HEK293T (cell line): ENCODE results near the gene CDKN2B-AS1.

ENCODE experiments used
- CTCF ChIA-PET: fragments of 350-600 bp; formaldehyde crosslinking; extraction: SDS; loops from one replicate; lab custom pipeline; 2021; ENCODE audit warnings: antibody characterized with exemption, inconsistent platforms; lab: Yijun Ruan, JAX
- POLR2A ChIA-PET: fragments of 350-600 bp; formaldehyde crosslinking; extraction: SDS; loops from one replicate; lab custom pipeline; 2020; ENCODE audit warnings: antibody characterized with exemption, inconsistent platforms; lab: Yijun Ruan, JAX
- DNase-seq: peaks from one replicate; pipeline ENCODE4 v3.0.0; 2012; ENCODE audit warnings: mixed read lengths; ENCODE audit errors: extremely low spot score
- ARNT ChIP-seq: fragments of 450-650 bp; IDR thresholded peaks from 2 replicates; pipeline ENCODE4 v1.6.1; 2017; ENCODE audit warnings: mild to moderate bottlenecking
- BHLHE40 ChIP-seq: fragments of 450-650 bp; IDR thresholded peaks from 2 replicates; pipeline ENCODE4 v1.6.1; 2016; ENCODE audit warnings: mild to moderate bottlenecking, moderate library complexity, borderline replicate concordance
- CTBP1 ChIP-seq: fragments of 450-650 bp; IDR thresholded peaks from 2 replicates; pipeline ENCODE4 v1.6.1; 2016; ENCODE audit warnings: borderline replicate concordance
- ELF4 ChIP-seq: fragments of 450-650 bp; IDR thresholded peaks from 2 replicates; pipeline ENCODE4 v1.6.1; 2017; ENCODE audit warnings: antibody characterized with exemption
- FOXA1 ChIP-seq: fragments of 450-650 bp; IDR thresholded peaks from 2 replicates; pipeline ENCODE4 v1.6.1; 2016; ENCODE audit warnings: mild to moderate bottlenecking
- FOXK2 ChIP-seq: fragments of 450-650 bp; IDR thresholded peaks from 2 replicates; pipeline ENCODE4 v1.6.1; 2016; ENCODE audit warnings: mild to moderate bottlenecking
- FOXM1 ChIP-seq: fragments of 450-650 bp; IDR thresholded peaks from 2 replicates; pipeline ENCODE4 v1.6.1; 2017; ENCODE audit warnings: mild to moderate bottlenecking, borderline replicate concordance
- HDGF ChIP-seq: fragments of 450-650 bp; IDR thresholded peaks from 2 replicates; pipeline ENCODE4 v1.6.1; 2017; ENCODE audit warnings: antibody characterized with exemption, borderline replicate concordance
- L3MBTL2 ChIP-seq: fragments of 450-650 bp; conservative IDR thresholded peaks from 2 replicates; pipeline ENCODE4 v1.6.1; 2016; ENCODE audit warnings: mild to moderate bottlenecking
- LEF1 ChIP-seq: fragments of 450-650 bp; IDR thresholded peaks from 2 replicates; pipeline ENCODE4 v1.6.1; 2017; ENCODE audit warnings: mild to moderate bottlenecking, borderline replicate concordance
- NFRKB ChIP-seq: fragments of 450-650 bp; IDR thresholded peaks from 2 replicates; pipeline ENCODE4 v1.6.1; 2016; ENCODE audit warnings: mild to moderate bottlenecking, moderate library complexity
- SP1 ChIP-seq: fragments of 450-650 bp; IDR thresholded peaks from 2 replicates; pipeline ENCODE4 v1.6.1; 2017
- SUZ12 ChIP-seq: fragments of 450-650 bp; IDR thresholded peaks from 2 replicates; pipeline ENCODE4 v1.6.1; 2016; ENCODE audit warnings: mild to moderate bottlenecking
- TARDBP ChIP-seq: fragments of 450-650 bp; IDR thresholded peaks from 2 replicates; pipeline ENCODE4 v1.6.1; 2016
- ZNF384 ChIP-seq: fragments of 450-650 bp; IDR thresholded peaks from 2 replicates; pipeline ENCODE4 v1.6.1; 2016
- TF ChIP-seq, protein P1 (sequence below): fragments of 450-650 bp; IDR thresholded peaks from 2 replicates; pipeline ENCODE4 v1.6.1; 2016

Gene CDKN2B-AS1

GRCh38 chr9:22036866-22037626 lies 42.5 kb downstream of the CDKN2B-AS1 start:
- no peak for DNase-seq
- CTCF ChIA-PET: interaction anchor here (0.6 to 1.5 kb wide), 3 partner anchors 16 to 226 kb away, joined by 3 to 4 read pairs (median 3); no protein-coding TSS in a partner anchor
- TF ChIP-seq BHLHE40: no peak
- TF ChIP-seq FOXK2: no peak
- TF ChIP-seq ELF4: no peak
- POLR2A ChIA-PET: no interaction called here

- POLR2A ChIA-PET: no interaction called here
- CTCF ChIA-PET: interaction anchor here (0.6 to 1.5 kb wide), 4 partner anchors 11 to 227 kb away, joined by 3 to 7 read pairs (median 4); no protein-coding TSS in a partner anchor
- no peak for DNase-seq
- TF ChIP-seq FOXA1 (no peak), L3MBTL2 (no peak), TARDBP (no peak), SP1 (no peak), ARNT (no peak), LEF1 (no peak), SUZ12 (no peak), ELF4 (no peak), ZNF384 (no peak), FOXK2 (no peak), HDGF (no peak), FOXM1 (no peak)
- TF ChIP-seq, protein P1, sequence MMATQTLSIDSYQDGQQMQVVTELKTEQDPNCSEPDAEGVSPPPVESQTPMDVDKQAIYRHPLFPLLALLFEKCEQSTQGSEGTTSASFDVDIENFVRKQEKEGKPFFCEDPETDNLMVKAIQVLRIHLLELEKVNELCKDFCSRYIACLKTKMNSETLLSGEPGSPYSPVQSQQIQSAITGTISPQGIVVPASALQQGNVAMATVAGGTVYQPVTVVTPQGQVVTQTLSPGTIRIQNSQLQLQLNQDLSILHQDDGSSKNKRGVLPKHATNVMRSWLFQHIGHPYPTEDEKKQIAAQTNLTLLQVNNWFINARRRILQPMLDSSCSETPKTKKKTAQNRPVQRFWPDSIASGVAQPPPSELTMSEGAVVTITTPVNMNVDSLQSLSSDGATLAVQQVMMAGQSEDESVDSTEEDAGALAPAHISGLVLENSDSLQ: no peak
These were observed 43.5 kb downstream of the CDKN2B-AS1 start for GRCh38 chr9:22037954-22038690.

DNA sequence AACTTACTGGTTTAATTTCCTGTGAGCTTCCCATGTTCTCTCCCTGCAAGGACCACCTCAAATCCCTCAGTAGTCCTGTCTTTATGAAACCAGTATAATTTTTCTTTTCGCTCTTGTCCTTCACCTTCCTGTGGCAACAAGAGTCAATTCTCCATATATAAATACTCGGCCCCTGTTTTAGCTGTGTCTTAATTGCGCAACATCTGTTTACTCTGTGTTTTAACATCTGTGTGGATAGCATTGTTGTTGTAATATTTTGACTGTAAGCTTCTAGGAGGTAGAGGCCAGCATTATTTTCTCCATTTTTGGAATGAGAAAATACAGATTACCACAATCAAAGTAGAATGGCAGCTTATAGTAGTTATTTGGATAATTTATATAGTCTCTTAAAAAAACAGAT lies 44.7 kb downstream of the CDKN2B-AS1 start:
- TF ChIP-seq ARNT: no peak
- TF ChIP-seq CTBP1: no peak
- no peak for TF ChIP-seq FOXA1
- TF ChIP-seq L3MBTL2: no peak
- no peak for TF ChIP-seq HDGF
- TF ChIP-seq ZNF384: no peak
- CTCF ChIA-PET: interaction anchor here (0.7 kb wide), 1 partner anchor 226 kb away, joined by 3 read pairs; no protein-coding TSS in a partner anchor
- no peak for DNase-seq
- POLR2A ChIA-PET: no interaction called here

GRCh38 chr9:22040760-22041159 lies 46.2 kb downstream of the CDKN2B-AS1 start:
- CTCF ChIA-PET: no interaction called here

GRCh38 chr9:22041344-22041743 lies 46.8 kb downstream of the CDKN2B-AS1 start:
- CTCF ChIA-PET: interaction anchor here (0.6 kb wide), 1 partner anchor 48 kb away, joined by 3 read pairs; no protein-coding TSS in a partner anchor
- TF ChIP-seq LEF1 (no peak), FOXM1 (no peak), SUZ12 (no peak), SP1 (no peak), HDGF (no peak), FOXA1 (no peak), NFRKB (no peak), CTBP1 (no peak), L3MBTL2 (no peak), BHLHE40 (no peak), TARDBP (no peak), ZNF384 (no peak), ARNT (no peak)
- TF ChIP-seq, protein P1: no peak
- no peak for DNase-seq
- POLR2A ChIA-PET: no interaction called here

More at GRCh38 chr9:22040760-22041159, 46.2 kb downstream of the CDKN2B-AS1 start:
- TF ChIP-seq SP1 (no peak), L3MBTL2 (no peak), ELF4 (no peak), ARNT (no peak), FOXK2 (no peak), FOXA1 (no peak), HDGF (no peak), BHLHE40 (no peak), SUZ12 (no peak), CTBP1 (no peak), ZNF384 (no peak)
- DNase-seq: no peak
- POLR2A ChIA-PET: no interaction called here

DNA sequence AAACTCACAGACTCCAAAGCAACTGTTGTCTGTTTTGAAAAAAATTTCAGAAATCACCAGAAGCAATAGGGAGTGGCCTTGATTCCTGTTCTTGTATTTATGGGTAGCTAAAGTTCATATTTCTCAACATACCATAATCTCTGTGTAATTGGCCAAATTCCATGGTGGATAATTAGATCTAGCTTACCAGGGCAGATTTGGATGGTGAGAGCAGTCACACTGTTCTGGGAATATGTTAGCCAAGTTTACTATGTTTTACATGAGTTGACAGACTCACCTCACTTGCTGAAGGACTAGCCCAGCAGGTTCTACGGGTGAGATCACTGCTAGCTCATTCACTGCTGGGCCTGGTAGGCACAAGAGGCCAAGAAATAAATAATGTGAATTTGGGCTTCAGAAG lies 47.2 kb downstream of the CDKN2B-AS1 start:
- TF ChIP-seq LEF1 (no peak), CTBP1 (no peak)
- CTCF ChIA-PET: interaction anchor here (0.6 kb wide), 1 partner anchor 49 kb away, joined by 3 read pairs; no protein-coding TSS in a partner anchor
- POLR2A ChIA-PET: no interaction called here
- DNase-seq: no peak
